ENCODE measurements around the gene RGS6. TPM values are rescaled to one million over a fixed set of nuclear protein-coding genes. Genes with fewer than 3 reads are reported as not detected.

Gene RGS6
- total RNA-seq, 1 donor from 2014 or later: 2.0 TPM

GRCh38 chr14:72104011-72104613 lies 171.9 kb downstream of the RGS6 start:
- no peak for TF ChIP-seq CTCF (IDR thresholded peaks at IDR 0.05; ENCODE audit: unreplicated experiment)
- peak in 1 of 2 experiments; percentile 42 for DNase-seq (ENCODE audit: low spot score in 2 of 2, unreplicated experiment in 2 of 2)
- H3K4me3 Mint-ChIP-seq: no peak overlapping the region
- no peaks in the 10 kb centered on the region for H3K36me3 Mint-ChIP-seq
- no peaks in the 10 kb centered on the region for H3K4me1 Mint-ChIP-seq
- H3K9me3 Mint-ChIP-seq: peaks cover 8% of the 10 kb centered on the region
- H3K27ac Mint-ChIP-seq: no peak overlapping the region
- peaks cover 26% of the 10 kb centered on the region for H3K27me3 Mint-ChIP-seq (ENCODE audit: low read depth)

- TF ChIP-seq CTCF (IDR thresholded peaks at IDR 0.05; ENCODE audit: unreplicated experiment): no peak
- Mint-ChIP-seq H3K4me3 (no peak overlapping the region), H3K36me3 (no peaks in the 10 kb centered on the region), H3K27me3 (ENCODE audit: low read depth) (peaks cover 33% of the 10 kb centered on the region), H3K9me3 (peaks cover 8% of the 10 kb centered on the region), H3K27ac (no peak overlapping the region), H3K4me1 (no peaks in the 10 kb centered on the region)
- DNase-seq (ENCODE audit: low spot score in 2 of 2, unreplicated experiment in 2 of 2): no peak
Observed at GRCh38 chr14:72111911-72112310, 179.7 kb downstream of the RGS6 start.

DNA sequence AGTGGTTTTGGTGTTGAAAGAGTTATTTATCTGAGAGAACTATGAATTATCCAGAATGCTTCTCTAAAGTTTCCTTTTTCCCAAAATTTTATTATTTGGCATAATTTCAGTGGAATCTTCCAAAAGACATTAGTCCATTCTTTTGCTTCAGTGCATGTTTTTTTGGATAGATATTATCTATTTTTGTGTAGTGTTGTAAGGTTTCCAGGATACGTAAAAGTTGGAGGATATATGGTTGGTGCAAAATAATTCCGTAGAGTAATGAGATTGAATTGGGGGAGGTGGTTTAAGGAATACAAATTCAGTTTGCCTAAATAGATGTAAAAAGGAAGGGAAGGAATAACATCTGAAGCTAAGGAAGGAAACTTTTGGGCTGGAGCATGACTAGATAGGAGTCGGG lies 186.6 kb downstream of the RGS6 start:
- H3K9me3 Mint-ChIP-seq: no peaks in the 10 kb centered on the region
- peaks cover 33% of the 10 kb centered on the region for H3K27me3 Mint-ChIP-seq (ENCODE audit: low read depth)
- no peak overlapping the region for H3K4me3 Mint-ChIP-seq
- no peaks in the 10 kb centered on the region for H3K36me3 Mint-ChIP-seq
- TF ChIP-seq CTCF (IDR thresholded peaks at IDR 0.05; ENCODE audit: unreplicated experiment): no peak
- no peaks in the 10 kb centered on the region for H3K4me1 Mint-ChIP-seq
- H3K27ac Mint-ChIP-seq: no peak overlapping the region
- no peak for DNase-seq (ENCODE audit: low spot score in 2 of 2, unreplicated experiment in 2 of 2)

- no peak for DNase-seq (ENCODE audit: low spot score in 2 of 2, unreplicated experiment in 2 of 2)
- no peak for TF ChIP-seq CTCF (IDR thresholded peaks at IDR 0.05; ENCODE audit: unreplicated experiment)
- no peak overlapping the region for H3K27ac Mint-ChIP-seq
- H3K4me3 Mint-ChIP-seq: no peak overlapping the region
- peaks cover 2% of the 10 kb centered on the region for H3K9me3 Mint-ChIP-seq
- H3K27me3 Mint-ChIP-seq (ENCODE audit: low read depth): peaks cover 25% of the 10 kb centered on the region
- no peaks in the 10 kb centered on the region for H3K4me1 Mint-ChIP-seq
- no peaks in the 10 kb centered on the region for H3K36me3 Mint-ChIP-seq
Observed at GRCh38 chr14:72120315-72120714, 188.1 kb downstream of the RGS6 start.

DNA sequence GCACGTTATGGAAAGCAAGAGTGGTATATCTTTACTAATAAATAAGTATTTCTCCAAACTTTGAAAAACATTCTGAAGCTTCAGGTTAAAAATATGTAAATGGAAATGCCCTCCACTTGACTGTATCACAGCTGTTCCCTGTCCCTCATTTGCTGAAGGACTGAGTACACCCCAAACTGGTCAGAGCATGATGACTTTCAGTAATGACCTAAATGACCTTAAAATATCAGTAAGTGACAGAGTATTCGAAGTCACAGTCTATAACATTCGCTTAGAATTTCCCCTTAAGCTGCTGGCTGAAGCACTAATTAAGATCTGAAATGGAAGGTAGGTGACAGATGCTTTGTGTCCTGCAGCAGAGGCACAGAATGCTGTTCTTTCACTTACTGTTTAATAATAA lies 191.5 kb downstream of the RGS6 start:
- Mint-ChIP-seq H3K36me3 (no peaks in the 10 kb centered on the region), H3K4me3 (no peak overlapping the region), H3K27me3 (ENCODE audit: low read depth) (peaks cover 32% of the 10 kb centered on the region), H3K27ac (no peak overlapping the region), H3K9me3 (peaks cover 6% of the 10 kb centered on the region), H3K4me1 (no peaks in the 10 kb centered on the region)
- no peak for DNase-seq (ENCODE audit: low spot score in 2 of 2, unreplicated experiment in 2 of 2)
- TF ChIP-seq CTCF (IDR thresholded peaks at IDR 0.05; ENCODE audit: unreplicated experiment): no peak

DNA sequence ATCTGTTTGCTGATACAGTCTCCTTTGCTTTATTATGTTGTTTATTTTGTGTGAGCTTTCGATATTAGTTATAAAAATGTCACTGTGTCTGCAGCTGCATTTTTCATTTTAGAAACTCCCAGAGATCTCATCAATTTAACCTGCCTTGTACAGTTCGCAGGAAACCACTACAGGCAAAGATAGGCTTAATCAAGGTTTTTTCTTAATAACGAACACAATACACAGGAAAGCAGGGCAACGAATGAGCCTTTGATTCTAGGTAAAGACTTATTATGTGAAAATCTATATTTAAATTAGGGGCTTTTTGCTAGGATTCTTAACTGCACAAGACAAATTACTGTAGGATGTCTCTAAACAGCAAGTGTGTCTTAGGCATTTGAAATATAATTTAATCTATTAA lies 191.9 kb downstream of the RGS6 start:
- no peak for DNase-seq (ENCODE audit: low spot score in 2 of 2, unreplicated experiment in 2 of 2)
- Mint-ChIP-seq H3K4me1 (no peaks in the 10 kb centered on the region), H3K9me3 (peaks cover 6% of the 10 kb centered on the region), H3K4me3 (no peak overlapping the region), H3K36me3 (no peaks in the 10 kb centered on the region), H3K27me3 (ENCODE audit: low read depth) (peaks cover 31% of the 10 kb centered on the region), H3K27ac (no peak overlapping the region)
- TF ChIP-seq CTCF (IDR thresholded peaks at IDR 0.05; ENCODE audit: unreplicated experiment): no peak
